ENCODE measurements around the gene MYB.

DNA sequence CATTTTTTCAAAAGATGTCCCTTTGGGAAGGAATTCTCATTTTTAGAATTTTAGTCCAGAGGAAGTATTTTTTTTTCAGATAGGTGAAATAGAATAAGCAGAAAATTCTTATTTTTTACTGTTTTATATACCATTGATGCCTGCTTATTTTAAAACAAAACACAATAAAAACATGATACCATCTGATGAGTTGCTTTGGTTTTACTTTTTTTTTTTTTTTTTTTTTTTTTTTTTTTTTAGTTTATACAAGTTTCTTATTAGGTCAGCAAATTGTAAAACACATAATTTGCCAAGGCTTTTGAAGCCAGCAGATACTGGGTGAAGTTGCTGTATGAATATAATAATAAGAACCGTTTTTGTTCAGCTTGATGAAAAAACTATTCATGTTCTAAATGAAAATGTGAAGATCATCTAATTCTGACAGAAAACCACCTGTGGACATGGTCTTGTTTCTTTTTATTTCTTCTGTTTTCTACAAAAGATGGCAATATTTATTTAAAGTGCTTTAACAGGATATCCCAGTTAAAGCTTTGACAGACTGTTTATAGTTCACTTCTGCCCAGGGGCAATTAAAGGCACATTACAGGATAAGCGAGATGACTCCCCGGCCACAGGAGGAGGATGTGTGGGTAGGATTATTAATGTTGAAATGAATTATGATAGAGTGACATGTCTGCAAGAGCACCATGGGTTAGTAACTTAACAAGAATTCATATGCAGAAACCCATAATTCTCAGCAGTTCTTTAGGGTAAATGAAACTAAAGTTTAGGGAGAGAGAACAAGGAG lies 31.1 kb downstream of the MYB start:
- no peak for TF ChIP-seq RCOR2 (CRISPR knock-in tag; IDR thresholded peaks at IDR 0.05)
- TF ChIP-seq ZBTB42 (CRISPR knock-in tag; IDR thresholded peaks at IDR 0.05) = no peak
- TF ChIP-seq ASH2L (IDR thresholded peaks at IDR 0.05; ENCODE audit: insufficient read length, low read depth, low read length) = no peak
- TF ChIP-seq SPEN (CRISPR knock-in tag; IDR thresholded peaks at IDR 0.05; ENCODE audit: low read depth) = no peak
